ELF-1 (cell line): ENCODE results near the gene TXLNB.

Experiments
- DNase-seq: peaks from one replicate; pipeline ENCODE4 v3.0.0-alpha.2; 2016; ENCODE audit warnings: low read depth, low spot score

TXLNB gene

GRCh38 chr6:139271056-139271455 lies 20.7 kb downstream of the TXLNB start:
- no peak for DNase-seq

GRCh38 chr6:139270249-139270648 lies 21.5 kb downstream of the TXLNB start:
- no peak for DNase-seq

- no peak for DNase-seq
Observed at GRCh38 chr6:139265512-139266190, 26.1 kb downstream of the TXLNB start.

- DNase-seq, result no peak
Observed at GRCh38 chr6:139262519-139263300, 29.1 kb downstream of the TXLNB start.

GRCh38 chr6:139257821-139258398 lies 33.9 kb downstream of the TXLNB start:
- no peak for DNase-seq

- DNase-seq, result no peak
Observed at GRCh38 chr6:139257291-139257690, 34.5 kb downstream of the TXLNB start.

GRCh38 chr6:139256087-139256486 lies 35.7 kb downstream of the TXLNB start:
- DNase-seq, result no peak

- no peak for DNase-seq
Observed at GRCh38 chr6:139254196-139254595, 37.6 kb downstream of the TXLNB start.

GRCh38 chr6:139253656-139254055 lies 38.1 kb downstream of the TXLNB start:
- no peak for DNase-seq

GRCh38 chr6:139251691-139252390 lies 40.0 kb downstream of the TXLNB start:
- no peak for DNase-seq

- DNase-seq, result no peak
Observed at GRCh38 chr6:139251045-139251690, 40.6 kb downstream of the TXLNB start.

- DNase-seq, result peak; percentile 67
Observed at GRCh38 chr6:139250296-139251044, 41.3 kb downstream of the TXLNB start.

- no peak for DNase-seq
Observed at GRCh38 chr6:139249395-139249794, 42.4 kb downstream of the TXLNB start.

GRCh38 chr6:139248911-139249310 lies 42.9 kb downstream of the TXLNB start:
- DNase-seq, result no peak

GRCh38 chr6:139247618-139248017 lies 44.2 kb downstream of the TXLNB start:
- DNase-seq, result no peak

GRCh38 chr6:139243536-139243935 lies 48.3 kb downstream of the TXLNB start:
- no peak for DNase-seq

- DNase-seq, result no peak
Observed at GRCh38 chr6:139242457-139243240, 49.1 kb downstream of the TXLNB start.

GRCh38 chr6:139240161-139241010 lies 51.4 kb downstream of the TXLNB start:
- DNase-seq, result no peak

GRCh38 chr6:139239064-139239463 lies 52.7 kb downstream of the TXLNB start:
- DNase-seq, result no peak
